CD4-positive, alpha-beta T cell treated with Interleukin-10 for 1 hour (primary cell): ENCODE measurements around the gene CLK3.
"Not testable (repeated sequence)": the region's sequence is repeated elsewhere in the genome, so short reads cannot be mapped to it uniquely, and the experiment has no call there.

ENCODE experiments used
- DNase-seq: peaks from one replicate; pipeline ENCODE4 v3.0.0-alpha.2; 2020

CLK3 gene

GRCh38 chr15:74615508-74616365, at the start of gene CLK3:
Gene CLK3 (plus strand): TSS chr15:74615836. CDS start chr15:74619197, 3,361 bp downstream.
- DNase-seq: peak; percentile 96

GRCh38 chr15:74568594-74568993, 47.0 kb upstream of the CLK3 start:
- no peak for DNase-seq

- DNase-seq: no peak
Observed at GRCh38 chr15:74569731-74570070, 45.9 kb upstream of the CLK3 start.

DNA sequence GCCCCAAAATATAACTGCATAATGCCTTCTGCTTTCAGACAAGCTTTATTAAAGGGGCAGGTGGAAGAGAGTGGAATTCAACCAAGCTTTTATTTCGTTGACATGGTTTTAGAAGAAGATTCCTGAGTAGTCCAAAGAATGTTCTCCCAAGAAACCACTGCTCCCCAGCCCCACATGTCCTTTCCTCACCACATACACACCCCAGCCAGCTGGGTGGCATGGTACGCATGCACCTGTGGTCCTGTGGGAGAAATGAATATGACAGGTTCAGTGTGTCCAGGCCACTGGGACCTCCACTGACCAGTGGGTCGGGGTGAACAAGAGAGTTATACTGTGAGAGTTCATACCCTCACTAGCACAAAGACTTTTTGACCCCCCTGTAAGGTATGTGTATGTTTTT, 44.4 kb upstream of the CLK3 start:
- no peak for DNase-seq

GRCh38 chr15:74573987-74574386, 41.6 kb upstream of the CLK3 start:
- no peak for DNase-seq

DNA sequence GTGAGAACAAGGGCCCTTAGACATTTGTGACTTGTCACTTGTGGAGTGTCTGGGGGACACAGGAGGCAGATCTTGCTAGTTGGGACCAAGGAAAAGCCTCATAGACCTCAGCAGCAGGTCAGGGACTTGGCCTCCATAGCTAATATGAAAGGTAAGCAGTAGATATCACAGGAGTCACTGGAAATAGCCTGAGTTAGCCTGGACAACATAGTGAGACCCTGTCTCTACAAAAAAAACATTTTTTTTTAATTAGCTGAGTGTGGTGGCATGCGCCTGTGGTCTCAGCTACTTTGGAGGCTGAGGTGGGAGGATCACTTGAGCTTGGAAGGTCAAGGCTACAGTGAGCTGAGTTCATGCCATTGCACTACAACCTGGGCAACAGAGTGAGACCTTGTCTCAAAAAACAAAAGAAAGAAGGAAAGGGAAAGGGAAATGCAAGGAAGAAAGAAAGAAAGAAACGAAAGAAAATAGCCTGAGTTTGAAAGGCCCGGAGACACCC, 37.1 kb upstream of the CLK3 start:
- DNase-seq: no peak

DNA sequence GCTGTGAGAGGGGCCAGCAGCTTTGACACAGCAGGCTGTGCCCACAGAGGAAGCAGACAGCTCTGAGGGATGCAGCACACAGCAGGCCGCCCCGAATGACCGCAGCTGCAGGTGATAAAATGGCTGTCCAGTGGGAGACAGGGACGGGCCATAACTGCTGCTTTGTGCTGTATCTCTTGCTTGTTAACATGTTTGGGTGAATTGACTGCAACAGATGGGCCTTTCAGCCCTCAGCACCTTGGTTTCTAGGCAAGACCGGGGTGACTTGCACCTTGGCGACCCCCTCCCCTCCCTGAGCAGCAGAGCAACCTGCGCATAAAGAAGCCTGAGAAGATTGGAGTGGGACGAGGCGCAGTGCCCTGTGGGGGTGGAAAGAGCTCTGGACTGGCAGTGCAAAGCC, 36.6 kb upstream of the CLK3 start:
- no peak for DNase-seq

GRCh38 chr15:74580538-74581350, 34.9 kb upstream of the CLK3 start:
- DNase-seq: no peak

- DNase-seq: no peak
Observed at GRCh38 chr15:74584204-74584603, 31.4 kb upstream of the CLK3 start.

- no peak for DNase-seq
Observed at GRCh38 chr15:74584779-74585178, 30.9 kb upstream of the CLK3 start.

DNA sequence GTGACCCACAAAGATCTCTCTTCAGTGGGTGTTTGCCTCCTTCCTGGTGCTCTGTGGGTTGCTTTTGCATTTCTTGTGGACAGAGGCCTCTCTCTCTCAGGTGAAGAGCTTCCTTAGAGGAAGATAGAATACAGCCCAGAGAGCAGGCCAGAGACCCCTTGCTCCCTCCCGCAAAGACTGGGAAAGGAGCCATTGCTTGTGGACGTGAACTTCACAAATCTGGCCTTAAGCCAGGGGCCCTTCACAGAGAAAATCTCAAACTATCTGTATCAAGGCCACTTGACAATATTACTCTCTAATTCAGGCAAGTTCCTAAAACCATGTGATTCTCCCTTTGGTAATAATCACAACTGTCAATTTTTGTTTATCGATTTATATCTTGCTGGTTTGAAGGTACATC, 30.4 kb upstream of the CLK3 start:
- DNase-seq: no peak

DNA sequence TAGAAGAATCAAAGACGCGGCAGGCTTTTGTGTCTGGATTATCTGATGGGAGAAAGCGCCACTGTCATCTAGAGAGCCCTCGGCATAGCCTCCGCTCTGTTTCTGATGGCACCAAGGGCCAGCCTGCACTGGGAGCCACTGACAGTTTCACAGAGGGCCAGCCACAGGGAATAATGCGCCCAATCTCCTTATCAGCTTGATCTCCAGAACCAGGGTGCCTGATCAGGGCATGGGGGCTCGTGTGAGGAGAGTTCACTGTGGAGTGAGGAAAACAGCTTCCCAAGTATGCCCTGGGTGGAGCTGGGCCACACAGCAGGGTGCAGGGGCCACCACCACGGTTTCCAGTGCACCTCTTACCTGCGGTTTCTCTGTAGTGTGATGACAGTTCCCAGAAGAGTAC, 29.8 kb upstream of the CLK3 start:
- no peak for DNase-seq

DNA sequence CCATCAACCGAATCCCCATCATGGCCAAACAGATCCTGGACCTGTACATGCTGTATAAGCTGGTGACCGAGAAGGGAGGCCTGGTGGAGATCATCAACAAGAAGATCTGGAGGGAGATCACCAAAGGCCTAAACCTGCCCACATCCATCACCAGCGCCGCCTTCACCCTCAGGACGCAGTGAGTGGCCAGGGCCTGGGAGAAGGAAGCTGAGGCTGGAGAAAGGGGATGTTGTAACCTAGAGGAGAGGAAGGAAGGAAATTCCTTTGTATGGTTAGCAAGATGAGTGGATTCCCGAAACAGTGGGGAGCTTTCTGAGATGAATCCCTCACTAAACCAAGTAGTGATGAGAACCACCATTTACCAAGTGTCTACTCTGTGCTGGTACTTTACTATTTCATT, 25.8 kb upstream of the CLK3 start:
- DNase-seq: no peak

- DNase-seq: no peak
Observed at GRCh38 chr15:74592222-74592621, 23.4 kb upstream of the CLK3 start.

GRCh38 chr15:74593122-74593521, 22.5 kb upstream of the CLK3 start:
- DNase-seq: no peak

GRCh38 chr15:74594455-74594854, 21.2 kb upstream of the CLK3 start:
- DNase-seq: no peak

GRCh38 chr15:74595271-74595670, 20.4 kb upstream of the CLK3 start:
- DNase-seq: no peak

GRCh38 chr15:74596736-74597135, 18.9 kb upstream of the CLK3 start:
- not testable (repeated sequence) for DNase-seq

- DNase-seq: not testable (repeated sequence)
Observed at GRCh38 chr15:74597146-74597705, 18.4 kb upstream of the CLK3 start.

- peak; percentile 91 for DNase-seq
Observed at GRCh38 chr15:74598126-74598842, 17.4 kb upstream of the CLK3 start.

DNA sequence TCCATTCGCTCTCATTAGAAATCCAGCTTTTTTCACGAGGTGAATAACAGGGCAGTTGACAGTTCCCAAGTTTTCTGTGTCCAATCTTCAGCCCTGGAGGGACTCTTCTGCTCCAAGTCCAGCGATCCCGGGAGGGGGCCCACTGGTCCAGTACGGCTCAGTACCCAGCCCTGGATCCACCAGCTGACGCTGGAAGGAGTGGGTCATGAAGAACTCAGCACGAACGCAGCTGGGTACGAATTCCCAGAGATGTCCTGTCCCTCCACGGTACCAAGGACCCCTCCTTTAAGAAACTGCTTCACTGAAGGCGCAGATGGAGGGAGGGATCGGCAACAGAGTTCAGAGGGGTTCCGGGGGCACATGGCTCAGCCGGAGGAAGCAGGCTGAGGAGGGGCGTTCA, 16.5 kb upstream of the CLK3 start:
- DNase-seq: no peak

- DNase-seq: no peak
Observed at GRCh38 chr15:74603026-74603788, 12.4 kb upstream of the CLK3 start.
